Measurements from ENCODE around the gene KIF5C.

The KIF5C gene

GRCh38 chr2:148994341-148994740, 119.3 kb downstream of the KIF5C start:
- DNase-seq, result peak; percentile 66

- no peak for DNase-seq
These were observed 121.8 kb downstream of the KIF5C start for GRCh38 chr2:148996805-148997204.

- DNase-seq, result no peak
These were observed 123.3 kb downstream of the KIF5C start for GRCh38 chr2:148998165-148998830.

GRCh38 chr2:148998831-148999200, 123.8 kb downstream of the KIF5C start:
- no peak for DNase-seq

GRCh38 chr2:148999451-148999921, 124.5 kb downstream of the KIF5C start:
- no peak for DNase-seq

- no peak for DNase-seq
These were observed 125.3 kb downstream of the KIF5C start for GRCh38 chr2:149000158-149000938.

- no peak for DNase-seq
These were observed 126.5 kb downstream of the KIF5C start for GRCh38 chr2:149001496-149001895.

GRCh38 chr2:149002378-149002890, 127.4 kb downstream of the KIF5C start:
- DNase-seq, result no peak

GRCh38 chr2:149002891-149003740, 128.1 kb downstream of the KIF5C start:
- DNase-seq, result no peak

GRCh38 chr2:149004836-149005235, 129.8 kb downstream of the KIF5C start:
- DNase-seq, result no peak

GRCh38 chr2:149005471-149006077, 130.5 kb downstream of the KIF5C start:
- DNase-seq, result no peak

GRCh38 chr2:149006883-149007543, 132.0 kb downstream of the KIF5C start:
- peak; percentile 12 for DNase-seq

GRCh38 chr2:149008381-149008780, 133.4 kb downstream of the KIF5C start:
- DNase-seq, result no peak

- no peak for DNase-seq
These were observed 134.8 kb downstream of the KIF5C start for GRCh38 chr2:149009576-149010461.

GRCh38 chr2:149012545-149012944, 137.5 kb downstream of the KIF5C start:
- DNase-seq, result no peak

GRCh38 chr2:149015501-149015900, 140.5 kb downstream of the KIF5C start:
- DNase-seq, result no peak

- DNase-seq, result no peak
These were observed 141.0 kb downstream of the KIF5C start for GRCh38 chr2:149015926-149016563.

GRCh38 chr2:149017116-149017985, 142.3 kb downstream of the KIF5C start:
- peak; percentile 66 for DNase-seq

GRCh38 chr2:149018981-149019380, 144.0 kb downstream of the KIF5C start:
- no peak for DNase-seq

GRCh38 chr2:149019768-149020167, 144.7 kb downstream of the KIF5C start:
- no peak for DNase-seq

Measured in NCI-H1105 treated with DMSO at 0.1 percent for 48 hours (cell line).